Lung (tissue), 12 donors: ENCODE results near the gene ROPN1B. TPM values are rescaled to one million over a fixed set of nuclear protein-coding genes. Genes with fewer than 3 reads are reported as not detected.
"Not testable (repeated sequence)": the region's sequence is repeated elsewhere in the genome, so short reads cannot be mapped to it uniquely, and the experiment has no call there.

ENCODE experiments used
- ATAC-seq: fragments of 200-7000 bp; cut with Tn5 transposase; one replicate; pipeline ENCODE4 v1.9.1; 2020; ENCODE audit warnings: moderate number of reproducible peaks; ENCODE audit not compliant: insufficient read depth, low FRiP score
- DNase-seq, 3 donors: peaks; one replicate each; pipeline ENCODE4 v3.0.0-alpha.2; 2013 to 2017
- H3K27ac ChIP-seq, 2 donors: one replicate each; pipeline ENCODE4 v1.5.1; 2013; ENCODE audit warnings: mild to moderate bottlenecking in 2 of 2, moderate library complexity in 2 of 2, control low read depth in 1 of 2, inconsistent platforms in 1 of 2, low read depth in 1 of 2, low read length in 1 of 2
- H3K27me3 ChIP-seq, 3 donors: one replicate each; pipeline ENCODE4 v1.5.1; 2013; ENCODE audit warnings: low read length in 2 of 3; ENCODE audit not compliant: control insufficient read depth in 3 of 3, insufficient read depth in 3 of 3
- H3K36me3 ChIP-seq, 4 donors: one replicate each; pipeline ENCODE4 v1.5.1; 2013; ENCODE audit warnings: low read length in 4 of 4, mild to moderate bottlenecking in 1 of 4, moderate library complexity in 1 of 4; ENCODE audit not compliant: control insufficient read depth in 4 of 4, insufficient read depth in 4 of 4
- H3K4me1 ChIP-seq, 5 donors: one replicate each; pipeline ENCODE4 v1.5.1; 2013; ENCODE audit warnings: low read length in 5 of 5, mild to moderate bottlenecking in 2 of 5, moderate library complexity in 1 of 5; ENCODE audit not compliant: control insufficient read depth in 5 of 5, insufficient read depth in 5 of 5
- H3K4me3 ChIP-seq: one replicate; pipeline ENCODE4 v1.5.1; 2013; ENCODE audit warnings: mild to moderate bottlenecking, control low read depth, moderate library complexity
- H3K9ac ChIP-seq, 2 donors: one replicate each; pipeline ENCODE4 v1.5.1; 2013; ENCODE audit warnings: low read length in 2 of 2, control low read depth in 1 of 2; ENCODE audit not compliant: insufficient read depth in 1 of 2
- H3K9me3 ChIP-seq, 4 donors: one replicate each; pipeline ENCODE4 v1.5.1; 2013; ENCODE audit warnings: low read length in 3 of 4, mild to moderate bottlenecking in 1 of 4, moderate library complexity in 1 of 4; ENCODE audit not compliant: control insufficient read depth in 4 of 4, insufficient read depth in 3 of 4
- CTCF ChIP-seq: IDR thresholded peaks from 2 replicates; pipeline ENCODE4 v1.5.1; 2012; ENCODE audit warnings: mild to moderate bottlenecking; ENCODE audit errors: control extremely low read depth, extremely low read depth
- WGBS, 2 donors: extraction: QIAGEN DNeasy Blood & Tissue Kit; methylation state at CpG; one replicate each; pipeline ENCODE4 v1.1.7; 2013; 5-methylcytosine and 5-hydroxymethylcytosine counted together
- polyA plus RNA-seq, 2 donors: library from polyadenylated mRNA; stranded (reverse); fragments of 200-250 nt; gene quantifications; one replicate each; pipeline ENCODE4 v1.2.1, GENCODE V29; 2013
- total RNA-seq, 2 donors: library from RNA; depleted of rRNA in 1 of 2; stranded (reverse); fragments of >200 nt in 1 of 2; gene quantifications; one replicate each; pipeline ENCODE4 v1.2.1, GENCODE V29; 2014 to 2021
- donor health status: control.
- donor health status: control.
- donor health status: Bipolar disorder and iron deficiency.
- donor health status: healthy.
- donor health status: DM: yes; HTN: yes; CAD: no.

The ROPN1B gene
- total and polyA plus RNA-seq, 4 donors = 0.14 to 0.67 (median 0.47) TPM

- not testable (repeated sequence) for H3K9ac ChIP-seq, H3K27me3 ChIP-seq, ATAC-seq, H3K27ac ChIP-seq, H3K4me3 ChIP-seq, H3K36me3 ChIP-seq, H3K4me1 ChIP-seq, H3K9me3 ChIP-seq
- peak; percentile 18 to 46 (median 39) for DNase-seq
- 34 to 40% methylated on average over 22 of the region's 22 CpGs for WGBS, 2 donors
- peak; percentile 26 for TF ChIP-seq CTCF
Observed at GRCh38 chr3:125928771-125929545, 40.0 kb upstream of the ROPN1B start.

- H3K27me3 ChIP-seq = not testable (repeated sequence)
- 36 to 42% methylated on average over 5 of the region's 5 CpGs for WGBS, 2 donors
Observed at GRCh38 chr3:125929765-125930164, 39.2 kb upstream of the ROPN1B start.

GRCh38 chr3:125931355-125931880 is 37.6 kb upstream of the ROPN1B start:
- ATAC-seq, H3K36me3 ChIP-seq, H3K9ac ChIP-seq, H3K4me3 ChIP-seq, H3K4me1 ChIP-seq, H3K9me3 ChIP-seq, H3K27me3 ChIP-seq, DNase-seq, H3K27ac ChIP-seq: not testable (repeated sequence)
- WGBS, 2 donors = 57 to 68% methylated on average over 9 to 11 of the region's 14 CpGs

More at GRCh38 chr3:125929765-125930164, 39.2 kb upstream of the ROPN1B start:
- not testable (repeated sequence) for H3K4me1 ChIP-seq, H3K9me3 ChIP-seq, DNase-seq, H3K27ac ChIP-seq, H3K4me3 ChIP-seq, H3K36me3 ChIP-seq, ATAC-seq, H3K9ac ChIP-seq

GRCh38 chr3:125933397-125934173 is 35.4 kb upstream of the ROPN1B start:
- 90 to 92% methylated on average over 13 to 15 of the region's 17 CpGs for WGBS, 2 donors
- not testable (repeated sequence) for H3K27ac ChIP-seq, H3K4me3 ChIP-seq, ATAC-seq, DNase-seq, H3K9me3 ChIP-seq, H3K4me1 ChIP-seq, H3K27me3 ChIP-seq, H3K36me3 ChIP-seq, H3K9ac ChIP-seq

GRCh38 chr3:125935252-125935874 is 33.6 kb upstream of the ROPN1B start:
- not testable (repeated sequence) for DNase-seq, H3K27me3 ChIP-seq, ATAC-seq, H3K27ac ChIP-seq, H3K9ac ChIP-seq, H3K9me3 ChIP-seq, H3K4me1 ChIP-seq, H3K36me3 ChIP-seq, H3K4me3 ChIP-seq
- WGBS, 2 donors = 63 to 78% methylated on average over 10 of the region's 10 CpGs
